K562 (cell line): ENCODE data around the gene CHD3. TPM values are rescaled to one million over a fixed set of nuclear protein-coding genes. Genes with fewer than 3 reads are reported as not detected.
A peak's percentile ranks its signal among the peaks of the same experiment; 100 is the strongest.

Experiments used
- ATAC-seq: fragments of 200-7000 bp; cut with Tn5 transposase; 3 replicates; pipeline ENCODE4 v1.9.1; 2020; ENCODE audit warnings: moderate library complexity
- BruUV-seq: library from RNA; stranded (reverse); fragments of 400-500 nt; replicated peaks from 2 replicates; lab custom pipeline; 2021; lab: Mats Ljungman, UMichigan
- CTCF ChIA-PET: fragments of 300-600 bp; formaldehyde crosslinking; extraction: SDS; loops from one replicate; lab custom pipeline; 2021; ENCODE audit warnings: low intra/inter-chr PET ratio; lab: Yijun Ruan, JAX
- POLR2A ChIA-PET: fragments of 300-600, 350-650 bp; sonication (Branson Sonifier 250); formaldehyde crosslinking; extraction: SDS; loops from one replicate; lab custom pipeline; 2021; ENCODE audit warnings: antibody characterized with exemption, inconsistent platforms; lab: Yijun Ruan, JAX
- DNase-seq, 4 experiments: peaks; one replicate each; pipeline versions ENCODE4 v3.0.0 to v3.0.0-alpha.2; 2011 to 2018; ENCODE audit warnings: low spot score in 3 of 4, mixed read lengths in 3 of 4; ENCODE audit errors: extremely low read depth in 1 of 4
- FAIRE-seq: peaks from 2 replicates; lab custom pipeline; 2011; peaks lifted over from hg19 to GRCh38; lab: Jason Lieb, UNC
- H2AFZ ChIP-seq: 2 replicates; pipeline ENCODE4 v1.6.0; 2011; ENCODE audit warnings: low read depth, low read length, control low read depth, inconsistent platforms
- H3K27ac ChIP-seq: fragments of 200-600 bp; 3 replicates; pipeline ENCODE4 v1.8.0; 2011; ENCODE audit warnings: low read depth, mild to moderate bottlenecking, control low read depth, inconsistent platforms, low read length, moderate library complexity, mixed read lengths; ENCODE audit errors: extremely low read depth
- H3K27me3 ChIP-seq, 2 experiments: fragments of 300-600 bp in 1 of 2; 2 replicates in 1 of 2; 3 replicates in 1 of 2; pipeline versions ENCODE4 v1.6.0 to v1.8.0; 2011; ENCODE audit warnings: inconsistent platforms in 2 of 2, low read length in 2 of 2, mild to moderate bottlenecking in 1 of 2, mixed read lengths in 1 of 2, moderate library complexity in 1 of 2; ENCODE audit not compliant: control insufficient read depth in 2 of 2, insufficient read depth in 2 of 2
- H3K36me3 ChIP-seq: fragments of 300-600 bp; 3 replicates; pipeline ENCODE4 v1.8.0; 2011; ENCODE audit warnings: mild to moderate bottlenecking, low read length, inconsistent platforms; ENCODE audit not compliant: control insufficient read depth, insufficient read depth
- H3K4me1 ChIP-seq, 2 experiments: fragments of 200-600 bp in 1 of 2; replicated peaks in 1 of 2; 2 replicates in 1 of 2; 3 replicates in 1 of 2; pipeline versions ENCODE4 v1.5.1 to v1.8.0; 2011; ENCODE audit warnings: inconsistent platforms in 2 of 2, low read length in 2 of 2, mild to moderate bottlenecking in 1 of 2, mixed read lengths in 1 of 2, moderate library complexity in 1 of 2; ENCODE audit not compliant: control insufficient read depth in 2 of 2, insufficient read depth in 2 of 2
- H3K4me2 ChIP-seq: 2 replicates; pipeline ENCODE4 v1.6.1; 2011; ENCODE audit warnings: low read length, control low read depth, inconsistent platforms, mixed read lengths; ENCODE audit not compliant: insufficient read depth
- H3K4me3 ChIP-seq: fragments of 200-600 bp; sonication (generic), shearing (Covaris generic); 2 replicates; pipeline ENCODE4 v1.5.1; 2016; ENCODE audit warnings: control low read depth, inconsistent platforms
- H3K79me2 ChIP-seq: fragments of 200-600 bp; 3 replicates; pipeline ENCODE4 v1.8.0; 2011; ENCODE audit warnings: low read length, inconsistent platforms; ENCODE audit not compliant: control insufficient read depth, insufficient read depth
- H3K9ac ChIP-seq, 2 experiments: 2 replicates each; pipeline versions ENCODE4 v1.6.0 to v1.6.1; 2011; ENCODE audit warnings: low read depth in 2 of 2, low read length in 2 of 2, control low read depth in 1 of 2, inconsistent platforms in 1 of 2, mild to moderate bottlenecking in 1 of 2, mixed read lengths in 1 of 2; ENCODE audit not compliant: insufficient read depth in 1 of 2
- H3K9me1 ChIP-seq: one replicate; pipeline ENCODE4 v1.6.0; 2011; ENCODE audit warnings: inconsistent platforms, mild to moderate bottlenecking, low read length, moderate library complexity; ENCODE audit not compliant: control insufficient read depth, insufficient read depth
- H3K9me3 ChIP-seq: replicated peaks from 2 replicates; pipeline ENCODE4 v1.5.1; 2011; ENCODE audit warnings: low read depth, low read length, inconsistent platforms; ENCODE audit not compliant: control insufficient read depth, insufficient read depth
- H4K20me1 ChIP-seq: replicated peaks from 2 replicates; pipeline ENCODE4 v1.6.1; 2011; ENCODE audit warnings: low read length, inconsistent platforms, mixed read lengths; ENCODE audit not compliant: control insufficient read depth, insufficient read depth
- DMBX1 ChIP-seq: fragments of 250-450 bp; sonication (Bioruptor Pico); IDR thresholded peaks from 2 replicates; pipeline ENCODE4 v1.8.0; 2022; ENCODE audit warnings: inconsistent platforms, mild to moderate bottlenecking, moderate library complexity, borderline replicate concordance
- E2F5 ChIP-seq: sonication (generic); formaldehyde crosslinking; IDR thresholded peaks from 2 replicates; pipeline ENCODE4 v1.8.0; 2022; ENCODE audit warnings: mild to moderate bottlenecking, missing genetic modification reagents
- MAFG ChIP-seq: fragments of 450-650 bp; conservative IDR thresholded peaks from 2 replicates; pipeline ENCODE4 v1.6.1; 2016; ENCODE audit warnings: missing genetic modification characterization, missing compliant biosample characterization
- MEIS2 ChIP-seq: fragments of 450-650 bp; IDR thresholded peaks from 2 replicates; pipeline ENCODE4 v1.6.1; 2014; ENCODE audit warnings: mild to moderate bottlenecking; ENCODE audit not compliant: partially characterized antibody
- NCOA1 ChIP-seq: fragments of 450-650 bp; IDR thresholded peaks from 2 replicates; pipeline ENCODE4 v1.6.1; 2016; ENCODE audit warnings: low read depth
- SETDB1 ChIP-seq: IDR thresholded peaks from one replicate; pipeline ENCODE4 v1.6.1; 2012; ENCODE audit warnings: low read length, control low read depth, inconsistent platforms
- SMC3 ChIP-seq: conservative IDR thresholded peaks from 2 replicates; pipeline ENCODE4 v1.6.1; 2011; ENCODE audit warnings: low read depth, low read length, improper control_type of control experiment; ENCODE audit not compliant: insufficient read depth
- TBP ChIP-seq: optimal IDR thresholded peaks from 2 replicates; pipeline ENCODE3; 2011; ENCODE audit warnings: low read depth, low read length, improper control_type of control experiment
- TEAD2 ChIP-seq: fragments of 450-650 bp; IDR thresholded peaks from 2 replicates; pipeline ENCODE4 v1.6.1; 2016; ENCODE audit warnings: missing genetic modification characterization, control low read depth, missing compliant biosample characterization
- ZNF133 ChIP-seq: fragments of 250-450 bp; sonication (Bioruptor Pico); IDR thresholded peaks from 2 replicates; pipeline ENCODE4 v1.4.0; 2020; ENCODE audit warnings: mild to moderate bottlenecking
- ZNF316 ChIP-seq: fragments of 450-650 bp; IDR thresholded peaks from 2 replicates; pipeline ENCODE4 v1.6.1; 2016
- ZZZ3 ChIP-seq: fragments of 450-650 bp; IDR thresholded peaks from 2 replicates; pipeline ENCODE4 v1.6.1; 2016; ENCODE audit warnings: antibody characterized with exemption, mild to moderate bottlenecking, moderate library complexity
- WGBS: fragments of 100-300 bp; shearing (Covaris generic); methylation state at CpG from one replicate; pipeline ENCODE4 v1.1.6; 2016; ENCODE audit warnings: low coverage, mixed read lengths; ENCODE audit not compliant: insufficient coverage; ENCODE audit errors: missing lambda C conversion rate; 5-methylcytosine and 5-hydroxymethylcytosine counted together
- in situ Hi-C: fragments of 300-500 bp; cut with MboI; formaldehyde crosslinking; loops from 4 replicates; pipeline ENCODE4 v1.15.0; 2018; ENCODE audit warnings: inconsistent platforms, mixed read lengths
- intact Hi-C: fragments of 100-400 bp; cut with micrococcal nuclease; formaldehyde crosslinking; loops from 2 replicates; pipeline ENCODE4 v1.14.2; 2022
- polyA plus RNA-seq, 8 experiments: library from polyadenylated mRNA; depleted of rRNA in 4 of 8; stranded (reverse) in 5 of 8; unstranded in 3 of 8; fragments of >200 nt; fragmentation: Nextera tagmentation in 2 of 8; fragmentation: Illumina TruSeq in 1 of 8; extraction: Ambion mirVana in 2 of 8; extraction: Trizol in 1 of 8; gene quantifications; 2 replicates each; pipeline versions ENCODE4 v1.2.1 to v1.2.3, GENCODE V29; 2011 to 2014; ENCODE audit warnings: inconsistent platforms in 1 of 8, missing spikeins in 1 of 8
- total RNA-seq, 7 experiments: library from RNA; depleted of rRNA in 6 of 7; stranded (reverse); fragments of >200 nt in 6 of 7; fragmentation: Illumina TruSeq in 2 of 7; extraction: Trizol in 2 of 7; gene quantifications; 2 replicates each; pipeline versions ENCODE4 v1.2.1 to v1.2.3, GENCODE V29; 2011 to 2021; ENCODE audit warnings: low replicate concordance in 1 of 7
- TF ChIP-seq, protein P1 (sequence below): IDR thresholded peaks from 2 replicates; pipeline ENCODE4 v1.6.1; 2012; ENCODE audit warnings: low read depth, low read length, improper control_type of control experiment, borderline replicate concordance
- TF ChIP-seq, protein P2 (sequence below), 2 experiments: fragments of 450-650 bp; IDR thresholded peaks; 2 replicates each; pipeline ENCODE4 v1.6.1; 2018; ENCODE audit warnings: mild to moderate bottlenecking in 2 of 2, low read depth in 1 of 2; ENCODE audit not compliant: partially characterized antibody in 2 of 2
- TF ChIP-seq, protein P3 (sequence below): fragments of 450-650 bp; formaldehyde crosslinking; IDR thresholded peaks from 2 replicates; pipeline ENCODE4 v1.4.0; 2020; ENCODE audit warnings: mild to moderate bottlenecking, mixed read lengths

Gene CHD3
- total and polyA plus RNA-seq, 9 of the 15 experiments (the other 6 are each of a cell fraction or from before 2014, with no cell fraction given): 0.39 to 38.2 (median 21.2) TPM

GRCh38 chr17:7943291-7943690 lies 54.7 kb downstream of the CHD3 start:
- in situ Hi-C loops: no loop called here
- 94% methylated on average over 12 of the region's 13 CpGs for WGBS
- Histone ChIP-seq H4K20me1 (no peaks in the 10 kb centered on the region), H3K27ac (no peak overlapping the region), H3K27me3 (no peaks in the 10 kb centered on the region), H3K4me3 (no peak overlapping the region), H3K36me3 (peaks cover 68% of the 10 kb centered on the region), H2AFZ (no peak overlapping the region), H3K9ac (0 out of 4 replicates have a peak overlapping the region, but pooled peaks of 1 of the 2 experiments have one; percentile 35), H3K9me1 (no peaks in the 10 kb centered on the region), H3K79me2 (no peaks in the 10 kb centered on the region), H3K4me1 (no peaks in the 10 kb centered on the region), H3K4me2 (no peak overlapping the region), H3K9me3 (no peaks in the 10 kb centered on the region)
- intact Hi-C loops: no loop called here
- ATAC-seq: no peak
- FAIRE-seq: no peak
- CTCF ChIA-PET: no interaction called here
- no peak for DNase-seq
- no TSS peak for BruUV-seq
- POLR2A ChIA-PET: interaction anchor here (0.7 to 1.3 kb wide), 2 partner anchors 12 to 39 kb away, joined by 3 read pairs; partner anchors contain the start of genes CNTROB and TRAPPC1
- TF ChIP-seq, protein P1, sequence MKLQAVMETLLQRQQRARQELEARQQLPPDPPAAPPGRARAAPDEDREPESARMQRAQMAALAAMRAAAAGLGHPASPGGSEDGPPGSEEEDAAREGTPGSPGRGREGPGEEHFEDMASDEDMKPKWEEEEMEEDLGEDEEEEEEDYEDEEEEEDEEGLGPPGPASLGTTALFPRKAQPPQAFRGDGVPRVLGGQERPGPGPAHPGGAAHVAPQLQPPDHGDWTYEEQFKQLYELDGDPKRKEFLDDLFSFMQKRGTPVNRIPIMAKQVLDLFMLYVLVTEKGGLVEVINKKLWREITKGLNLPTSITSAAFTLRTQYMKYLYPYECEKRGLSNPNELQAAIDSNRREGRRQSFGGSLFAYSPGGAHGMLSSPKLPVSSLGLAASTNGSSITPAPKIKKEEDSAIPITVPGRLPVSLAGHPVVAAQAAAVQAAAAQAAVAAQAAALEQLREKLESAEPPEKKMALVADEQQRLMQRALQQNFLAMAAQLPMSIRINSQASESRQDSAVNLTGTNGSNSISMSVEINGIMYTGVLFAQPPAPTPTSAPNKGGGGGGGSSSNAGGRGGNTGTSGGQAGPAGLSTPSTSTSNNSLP: no peak
- TF ChIP-seq DMBX1 (CRISPR knock-in tag): no peak
- no peak for TF ChIP-seq ZZZ3
- TF ChIP-seq SMC3: no peak
- no peak for TF ChIP-seq TBP
- no peak for TF ChIP-seq E2F5 (CRISPR knock-in tag)
- TF ChIP-seq SETDB1: no peak
- TF ChIP-seq TEAD2: no peak
- TF ChIP-seq, protein P2, sequence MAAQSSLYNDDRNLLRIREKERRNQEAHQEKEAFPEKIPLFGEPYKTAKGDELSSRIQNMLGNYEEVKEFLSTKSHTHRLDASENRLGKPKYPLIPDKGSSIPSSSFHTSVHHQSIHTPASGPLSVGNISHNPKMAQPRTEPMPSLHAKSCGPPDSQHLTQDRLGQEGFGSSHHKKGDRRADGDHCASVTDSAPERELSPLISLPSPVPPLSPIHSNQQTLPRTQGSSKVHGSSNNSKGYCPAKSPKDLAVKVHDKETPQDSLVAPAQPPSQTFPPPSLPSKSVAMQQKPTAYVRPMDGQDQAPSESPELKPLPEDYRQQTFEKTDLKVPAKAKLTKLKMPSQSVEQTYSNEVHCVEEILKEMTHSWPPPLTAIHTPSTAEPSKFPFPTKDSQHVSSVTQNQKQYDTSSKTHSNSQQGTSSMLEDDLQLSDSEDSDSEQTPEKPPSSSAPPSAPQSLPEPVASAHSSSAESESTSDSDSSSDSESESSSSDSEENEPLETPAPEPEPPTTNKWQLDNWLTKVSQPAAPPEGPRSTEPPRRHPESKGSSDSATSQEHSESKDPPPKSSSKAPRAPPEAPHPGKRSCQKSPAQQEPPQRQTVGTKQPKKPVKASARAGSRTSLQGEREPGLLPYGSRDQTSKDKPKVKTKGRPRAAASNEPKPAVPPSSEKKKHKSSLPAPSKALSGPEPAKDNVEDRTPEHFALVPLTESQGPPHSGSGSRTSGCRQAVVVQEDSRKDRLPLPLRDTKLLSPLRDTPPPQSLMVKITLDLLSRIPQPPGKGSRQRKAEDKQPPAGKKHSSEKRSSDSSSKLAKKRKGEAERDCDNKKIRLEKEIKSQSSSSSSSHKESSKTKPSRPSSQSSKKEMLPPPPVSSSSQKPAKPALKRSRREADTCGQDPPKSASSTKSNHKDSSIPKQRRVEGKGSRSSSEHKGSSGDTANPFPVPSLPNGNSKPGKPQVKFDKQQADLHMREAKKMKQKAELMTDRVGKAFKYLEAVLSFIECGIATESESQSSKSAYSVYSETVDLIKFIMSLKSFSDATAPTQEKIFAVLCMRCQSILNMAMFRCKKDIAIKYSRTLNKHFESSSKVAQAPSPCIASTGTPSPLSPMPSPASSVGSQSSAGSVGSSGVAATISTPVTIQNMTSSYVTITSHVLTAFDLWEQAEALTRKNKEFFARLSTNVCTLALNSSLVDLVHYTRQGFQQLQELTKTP (IDR thresholded peaks at IDR 0.05; ENCODE audit: low read depth in 1 of 2, partially characterized antibody in 2 of 2): no peak
- TF ChIP-seq ZNF316: no peak
- no peak for TF ChIP-seq ZNF133 (CRISPR knock-in tag)
- no peak for TF ChIP-seq NCOA1
- TF ChIP-seq, protein P3, sequence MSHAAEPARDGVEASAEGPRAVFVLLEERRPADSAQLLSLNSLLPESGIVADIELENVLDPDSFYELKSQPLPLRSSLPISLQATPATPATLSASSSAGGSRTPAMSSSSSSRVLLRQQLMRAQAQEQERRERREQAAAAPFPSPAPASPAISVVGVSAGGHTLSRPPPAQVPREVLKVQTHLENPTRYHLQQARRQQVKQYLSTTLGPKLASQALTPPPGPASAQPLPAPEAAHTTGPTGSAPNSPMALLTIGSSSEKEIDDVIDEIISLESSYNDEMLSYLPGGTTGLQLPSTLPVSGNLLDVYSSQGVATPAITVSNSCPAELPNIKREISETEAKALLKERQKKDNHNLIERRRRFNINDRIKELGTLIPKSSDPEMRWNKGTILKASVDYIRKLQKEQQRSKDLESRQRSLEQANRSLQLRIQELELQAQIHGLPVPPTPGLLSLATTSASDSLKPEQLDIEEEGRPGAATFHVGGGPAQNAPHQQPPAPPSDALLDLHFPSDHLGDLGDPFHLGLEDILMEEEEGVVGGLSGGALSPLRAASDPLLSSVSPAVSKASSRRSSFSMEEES (CRISPR knock-in tag): no peak
- no peak for TF ChIP-seq MAFG
- TF ChIP-seq MEIS2: no peak
